ENCODE measurements around the gene DEPDC4.
"Not testable (repeated sequence)": the region's sequence is repeated elsewhere in the genome, so short reads cannot be mapped to it uniquely, and the experiment has no call there.

The DEPDC4 gene

DNA sequence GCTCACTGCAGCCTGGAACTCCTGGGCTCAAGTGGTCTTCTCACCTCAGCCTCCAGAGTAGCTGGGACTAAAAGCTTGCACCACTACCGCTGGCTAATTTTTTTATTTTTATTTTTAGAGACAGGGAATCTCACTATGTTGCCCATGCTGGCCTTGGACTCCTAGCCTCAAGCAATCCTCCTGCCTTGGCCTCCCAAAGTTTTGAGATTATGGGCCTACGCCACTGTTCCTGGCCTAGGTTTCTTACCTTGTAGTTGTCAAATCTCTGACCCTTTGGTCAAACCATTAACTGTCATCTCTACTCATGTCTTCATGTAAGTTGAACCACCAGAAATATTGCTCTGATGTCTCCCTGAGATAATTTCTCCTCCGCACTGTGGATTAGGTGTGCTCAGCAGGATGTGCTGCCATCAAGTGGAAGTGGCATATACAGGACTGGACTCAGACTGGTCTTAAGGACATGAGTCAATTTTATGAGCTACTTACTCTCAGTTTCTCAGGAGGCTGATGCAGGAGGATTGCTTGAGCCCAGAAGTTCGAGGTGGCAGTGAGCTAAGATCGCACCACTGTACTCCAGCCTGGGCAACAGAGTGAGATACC is 37.7 kb downstream of the DEPDC4 start:
- H3K4me3 ChIP-seq (ENCODE audit: low read depth, low read length): no peak overlapping the region
- TF ChIP-seq, protein P1, sequence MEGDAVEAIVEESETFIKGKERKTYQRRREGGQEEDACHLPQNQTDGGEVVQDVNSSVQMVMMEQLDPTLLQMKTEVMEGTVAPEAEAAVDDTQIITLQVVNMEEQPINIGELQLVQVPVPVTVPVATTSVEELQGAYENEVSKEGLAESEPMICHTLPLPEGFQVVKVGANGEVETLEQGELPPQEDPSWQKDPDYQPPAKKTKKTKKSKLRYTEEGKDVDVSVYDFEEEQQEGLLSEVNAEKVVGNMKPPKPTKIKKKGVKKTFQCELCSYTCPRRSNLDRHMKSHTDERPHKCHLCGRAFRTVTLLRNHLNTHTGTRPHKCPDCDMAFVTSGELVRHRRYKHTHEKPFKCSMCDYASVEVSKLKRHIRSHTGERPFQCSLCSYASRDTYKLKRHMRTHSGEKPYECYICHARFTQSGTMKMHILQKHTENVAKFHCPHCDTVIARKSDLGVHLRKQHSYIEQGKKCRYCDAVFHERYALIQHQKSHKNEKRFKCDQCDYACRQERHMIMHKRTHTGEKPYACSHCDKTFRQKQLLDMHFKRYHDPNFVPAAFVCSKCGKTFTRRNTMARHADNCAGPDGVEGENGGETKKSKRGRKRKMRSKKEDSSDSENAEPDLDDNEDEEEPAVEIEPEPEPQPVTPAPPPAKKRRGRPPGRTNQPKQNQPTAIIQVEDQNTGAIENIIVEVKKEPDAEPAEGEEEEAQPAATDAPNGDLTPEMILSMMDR (IDR thresholded peaks at IDR 0.05; ENCODE audit: insufficient read depth, low read depth, low read length, missing control alignments): no peak
- DNase-seq (ENCODE audit: low read depth): peak; percentile 36

DNA sequence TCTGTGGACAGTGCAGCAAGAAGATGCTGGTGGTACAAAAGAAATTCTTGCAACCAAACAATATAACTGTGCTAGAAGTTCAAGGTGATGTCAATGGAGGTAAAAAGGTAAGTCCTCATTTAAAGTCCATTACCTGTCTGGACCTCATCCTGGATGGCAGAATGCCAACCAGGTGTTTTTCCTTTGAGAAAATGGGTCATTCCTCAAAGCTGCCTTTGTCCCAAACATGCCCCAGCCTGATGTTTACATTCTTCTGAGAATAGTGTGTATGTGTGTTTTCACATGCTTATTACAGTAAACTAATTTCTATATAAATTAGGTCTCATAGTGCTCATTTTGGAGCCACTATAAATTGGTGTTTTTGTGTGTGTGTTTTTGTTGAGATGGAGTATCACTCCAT is 41.4 kb downstream of the DEPDC4 start:
- no peak for DNase-seq (ENCODE audit: low read depth)
- TF ChIP-seq, protein P1 (IDR thresholded peaks at IDR 0.05; ENCODE audit: insufficient read depth, low read depth, low read length, missing control alignments): no peak
- H3K4me3 ChIP-seq (ENCODE audit: low read depth, low read length): no peak overlapping the region

DNA sequence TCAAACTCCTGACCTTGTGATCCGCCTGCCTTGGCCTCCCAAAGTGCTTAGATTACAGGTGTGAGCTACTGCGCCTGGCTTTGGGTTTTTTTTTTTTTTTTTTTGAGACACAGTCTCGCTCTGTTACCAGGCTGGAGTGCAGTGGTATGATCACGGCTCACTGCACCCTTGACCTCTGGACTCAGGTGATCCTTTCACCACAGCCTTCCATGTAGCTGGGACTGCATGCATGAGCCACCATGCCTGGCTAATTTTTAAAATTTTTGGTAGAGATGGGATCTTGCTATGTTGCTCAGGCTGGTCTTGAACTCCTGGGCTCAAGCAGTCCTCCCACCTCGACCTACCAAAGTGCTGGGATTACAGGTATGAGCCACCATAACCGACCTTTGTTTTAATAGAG is 44.7 kb downstream of the DEPDC4 start:
- H3K4me3 ChIP-seq (ENCODE audit: low read depth, low read length); DNase-seq (ENCODE audit: low read depth): not testable (repeated sequence)

DNA sequence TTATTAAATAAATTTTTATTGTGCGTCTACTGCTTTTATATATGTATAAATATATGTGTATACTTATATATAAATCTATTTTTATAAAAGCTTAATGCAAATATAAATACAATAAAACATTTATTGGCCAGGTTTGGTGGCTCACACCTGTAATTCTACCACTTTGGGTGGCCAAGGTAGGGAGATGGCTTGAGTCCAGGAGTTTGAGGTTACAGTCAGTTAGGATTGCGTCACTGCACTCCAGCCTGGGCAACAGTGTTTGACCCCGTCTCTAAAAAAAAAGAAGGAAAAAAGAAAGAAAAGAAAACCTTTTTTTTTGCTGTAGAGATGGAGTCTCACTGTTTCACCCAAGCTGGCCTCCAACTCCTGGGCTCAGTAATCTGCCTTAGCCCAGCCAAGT is 45.4 kb downstream of the DEPDC4 start:
- no peak for DNase-seq (ENCODE audit: low read depth)
- no peak overlapping the region for H3K4me3 ChIP-seq (ENCODE audit: low read depth, low read length)
- TF ChIP-seq, protein P1 (IDR thresholded peaks at IDR 0.05; ENCODE audit: insufficient read depth, low read depth, low read length, missing control alignments): no peak

DNA sequence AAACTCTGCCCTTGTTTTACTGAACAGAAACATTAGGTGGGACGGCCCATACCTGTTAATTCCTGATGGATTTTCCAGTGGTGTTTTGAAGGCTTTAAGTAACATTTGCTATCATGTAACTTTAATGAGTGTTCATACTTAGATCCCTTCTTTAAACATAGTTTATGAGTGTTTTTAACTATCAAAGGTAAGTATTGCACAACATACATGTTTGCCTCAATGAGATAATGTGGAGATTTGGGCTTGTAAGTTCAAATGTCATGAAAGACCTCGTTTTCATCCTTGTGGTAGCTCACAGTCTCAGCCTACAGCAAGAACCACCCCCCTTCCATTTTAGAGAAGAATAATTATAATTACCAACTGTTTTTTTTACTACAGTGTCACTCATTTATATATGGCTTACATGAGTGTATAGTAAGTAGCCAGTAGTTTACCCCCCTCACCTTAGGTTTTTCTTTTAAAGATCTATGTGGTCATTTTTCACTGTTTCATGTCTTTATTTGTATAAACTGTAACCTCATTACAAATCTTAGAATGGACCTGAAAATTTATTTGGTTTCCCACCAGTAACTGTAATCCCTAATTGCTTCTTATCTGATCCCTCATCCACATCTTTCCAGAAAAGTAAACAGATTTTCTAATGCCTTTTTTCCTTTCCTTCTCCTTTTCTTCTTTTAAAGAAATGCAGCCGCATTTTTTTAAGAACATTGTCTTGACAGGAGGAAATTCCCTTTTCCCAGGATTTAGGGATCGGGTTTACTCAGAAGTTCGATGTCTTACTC is 47.4 kb downstream of the DEPDC4 start:
- DNase-seq (ENCODE audit: low read depth): no peak
- no peak overlapping the region for H3K4me3 ChIP-seq (ENCODE audit: low read depth, low read length)
- TF ChIP-seq, protein P1 (IDR thresholded peaks at IDR 0.05; ENCODE audit: insufficient read depth, low read depth, low read length, missing control alignments): no peak

DNA sequence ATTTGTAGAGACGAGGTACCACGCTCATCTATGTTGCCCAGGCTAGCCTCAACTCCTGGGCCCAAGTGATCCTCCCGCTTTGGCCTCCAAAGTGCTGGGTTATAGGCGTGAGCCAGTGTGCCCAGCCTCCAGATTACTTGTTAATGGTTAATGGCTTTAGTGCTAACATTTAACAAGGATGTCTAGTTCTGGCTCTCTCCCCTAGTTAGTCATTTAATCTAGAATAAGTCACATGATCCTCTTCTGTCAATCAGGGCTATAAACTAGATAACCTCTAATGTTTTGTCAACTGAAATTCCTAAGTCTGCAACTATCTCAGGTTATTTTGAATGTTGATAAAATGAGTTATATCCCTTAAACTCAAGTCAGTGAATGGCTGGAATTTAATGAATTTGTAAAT is 50.5 kb downstream of the DEPDC4 start:
- no peak overlapping the region for H3K4me3 ChIP-seq (ENCODE audit: low read depth, low read length)
- no peak for DNase-seq (ENCODE audit: low read depth)
- TF ChIP-seq, protein P1 (IDR thresholded peaks at IDR 0.05; ENCODE audit: insufficient read depth, low read depth, low read length, missing control alignments): no peak

DNA sequence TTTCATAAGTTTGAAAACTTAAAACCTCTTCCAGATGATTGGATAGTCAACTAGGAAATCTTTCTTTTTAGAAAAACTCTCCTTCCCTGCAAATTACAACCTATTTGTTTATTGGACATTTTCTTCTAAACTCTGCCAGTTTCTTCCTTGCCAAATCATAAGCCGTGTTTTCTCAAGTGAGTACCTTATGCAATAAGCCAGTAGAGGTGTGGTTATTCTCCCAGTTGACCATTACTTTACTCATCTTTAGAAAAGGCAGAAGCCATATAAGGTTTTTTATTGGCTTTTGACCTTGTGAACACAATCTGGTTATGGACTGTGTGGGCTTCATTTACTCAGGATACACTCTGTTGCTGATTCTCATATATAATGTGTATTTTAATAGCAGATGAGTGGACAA is 51.7 kb downstream of the DEPDC4 start:
- TF ChIP-seq, protein P1 (IDR thresholded peaks at IDR 0.05; ENCODE audit: insufficient read depth, low read depth, low read length, missing control alignments): no peak
- H3K4me3 ChIP-seq (ENCODE audit: low read depth, low read length): no peak overlapping the region
- no peak for DNase-seq (ENCODE audit: low read depth)

Data from GM12865 (cell line).